NT2/D1 (cell line): ENCODE results near the gene ARHGEF40.

Experiments
- YY1 ChIP-seq: IDR thresholded peaks from 2 replicates; pipeline ENCODE4 v1.6.1; 2011; ENCODE audit not compliant: insufficient read length, insufficient read depth
- ZNF274 ChIP-seq: IDR thresholded peaks from 2 replicates; pipeline ENCODE4 v1.6.1; 2011; ENCODE audit warnings: mild to moderate bottlenecking, low read depth, low read length

DNA sequence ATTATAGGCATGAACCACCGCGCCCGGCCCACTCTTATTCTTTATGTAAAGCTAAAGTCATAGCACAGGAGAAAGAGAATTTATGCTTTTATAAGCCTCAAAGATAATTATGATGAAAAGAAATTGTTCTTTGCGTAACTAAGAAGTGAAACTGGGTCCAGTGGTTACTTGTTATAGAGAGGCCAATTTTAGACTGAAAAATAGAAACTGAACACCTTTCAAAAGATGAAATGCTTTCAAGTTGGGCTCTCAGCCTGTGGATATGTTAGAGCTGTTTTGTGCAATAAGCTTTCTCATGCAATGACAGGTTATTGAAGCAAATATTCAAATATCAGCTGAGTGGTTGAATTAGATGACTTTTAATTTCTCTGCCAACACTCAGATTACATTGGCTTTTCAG, 38.7 kb downstream of the ARHGEF40 start:
- TF ChIP-seq YY1 (no peak), ZNF274 (no peak)
